ENCODE results near the gene RBM26. TPM values are rescaled to one million over a fixed set of nuclear protein-coding genes. Genes with fewer than 3 reads are reported as not detected.

The RBM26 gene
- 21.0 TPM for total RNA-seq

- peak; percentile 87 for ATAC-seq
Measured at GRCh38 chr13:79405831-79406596, at the start of gene RBM26. Gene RBM26, minus strand, starts transcription at chr13:79406255. Its CDS starts 481 bp downstream, at chr13:79405774.

- peak; percentile 62 for ATAC-seq
Measured at GRCh38 chr13:79455331-79455730, 49.3 kb upstream of the RBM26 start.

GRCh38 chr13:79452239-79452913 is 46.3 kb upstream of the RBM26 start:
- no peak for ATAC-seq

GRCh38 chr13:79451500-79451962 is 45.5 kb upstream of the RBM26 start:
- ATAC-seq = peak; percentile 35

GRCh38 chr13:79450110-79450509 is 44.1 kb upstream of the RBM26 start:
- no peak for ATAC-seq

GRCh38 chr13:79448413-79448812 is 42.4 kb upstream of the RBM26 start:
- ATAC-seq = peak; percentile 82

GRCh38 chr13:79447741-79448140 is 41.7 kb upstream of the RBM26 start:
- ATAC-seq = no peak

- ATAC-seq = no peak
Measured at GRCh38 chr13:79447141-79447540, 41.1 kb upstream of the RBM26 start.

GRCh38 chr13:79445968-79446645 is 40.1 kb upstream of the RBM26 start:
- ATAC-seq = no peak

GRCh38 chr13:79442706-79443105 is 36.7 kb upstream of the RBM26 start:
- ATAC-seq = no peak

- no peak for ATAC-seq
Measured at GRCh38 chr13:79442221-79442620, 36.2 kb upstream of the RBM26 start.

- ATAC-seq = peak; percentile 32
Measured at GRCh38 chr13:79440958-79441528, 35.0 kb upstream of the RBM26 start.

- ATAC-seq = no peak
Measured at GRCh38 chr13:79439275-79439674, 33.2 kb upstream of the RBM26 start.

GRCh38 chr13:79435561-79435990 is 29.5 kb upstream of the RBM26 start:
- ATAC-seq = no peak

- no peak for ATAC-seq
Measured at GRCh38 chr13:79434556-79434955, 28.5 kb upstream of the RBM26 start.

GRCh38 chr13:79432992-79433391 is 26.9 kb upstream of the RBM26 start:
- no peak for ATAC-seq

- ATAC-seq = no peak
Measured at GRCh38 chr13:79432086-79432485, 26.0 kb upstream of the RBM26 start.

GRCh38 chr13:79429309-79429708 is 23.3 kb upstream of the RBM26 start:
- ATAC-seq = no peak

GRCh38 chr13:79427883-79428282 is 21.8 kb upstream of the RBM26 start:
- no peak for ATAC-seq

- ATAC-seq = no peak
Measured at GRCh38 chr13:79427265-79427664, 21.2 kb upstream of the RBM26 start.

GRCh38 chr13:79423801-79424642 is 18.0 kb upstream of the RBM26 start:
- ATAC-seq = peak; percentile 52

- ATAC-seq = no peak
Measured at GRCh38 chr13:79423340-79423739, 17.3 kb upstream of the RBM26 start.

Measured in esophagus mucosa (tissue), 1 donor.